ENCODE results near the gene AFF3. TPM values are rescaled to one million over a fixed set of nuclear protein-coding genes. Genes with fewer than 3 reads are reported as not detected.
A peak's percentile ranks its signal among the peaks of the same experiment; 100 is the strongest.

AFF3 gene
- total and polyA plus RNA-seq, 2 of the 8 experiments (the other 6 are each of a cell fraction or from before 2014, with no cell fraction given): 0.27 to 3.0 TPM

GRCh38 chr2:99675130-99675661 is 467.2 kb downstream of the AFF3 start:
- Histone ChIP-seq H2BK5ac (ENCODE audit: low read depth, low read length) (no peak overlapping the region), H3K79me2 (ENCODE audit: control insufficient read depth in 1 of 2, insufficient read depth in 2 of 2, low read length in 2 of 2) (no peaks in the 10 kb centered on the region), H3K4me3 (ENCODE audit: extremely low read depth in 1 of 4, insufficient read depth in 2 of 4, low read depth in 3 of 4, low read length in 4 of 4) (no peak overlapping the region), H2BK20ac (ENCODE audit: low read length) (no peak overlapping the region), H3K14ac (ENCODE audit: insufficient read length) (no peak overlapping the region), H2BK15ac (ENCODE audit: low read length) (no peak overlapping the region), H3K27me3 (replicated peaks in 1 of 4; ENCODE audit: control insufficient read depth in 3 of 4, extremely low read depth in 1 of 4, insufficient read depth in 3 of 4, low read length in 3 of 4) (no peaks in the 10 kb centered on the region; a peak in 1 of 7 replicates), H4K5ac (ENCODE audit: insufficient read length, low read depth, low read length) (no peak overlapping the region), H3K23me2 (ENCODE audit: low read depth, low read length) (no peaks in the 10 kb centered on the region), H2BK12ac (ENCODE audit: low read depth, low read length) (no peak overlapping the region), H3K4me1 (replicated peaks in 1 of 4; ENCODE audit: control insufficient read depth in 3 of 4, insufficient read depth in 4 of 4, low read length in 3 of 4) (no peaks in the 10 kb centered on the region), H3K4ac (replicated peaks; ENCODE audit: insufficient read length, low read depth, low read length) (no peak overlapping the region), H3K79me1 (ENCODE audit: low read depth, low read length) (no peaks in the 10 kb centered on the region), H2AK5ac (ENCODE audit: low read depth, low read length) (no peak overlapping the region), H3K9ac (replicated peaks in 1 of 4; ENCODE audit: extremely low read depth in 1 of 4, low read depth in 3 of 4, low read length in 3 of 4) (no peak overlapping the region), H3K27ac (ENCODE audit: low read depth, low read length) (no peak overlapping the region), H2AFZ (ENCODE audit: low read length) (no peak overlapping the region), H3K56ac (replicated peaks; ENCODE audit: insufficient read length, low read depth, low read length) (no peak overlapping the region), H2BK120ac (replicated peaks; ENCODE audit: low read depth, low read length) (no peak overlapping the region), H3K4me2 (ENCODE audit: insufficient read depth in 1 of 2, low read depth in 2 of 2, low read length in 2 of 2) (no peak overlapping the region), H4K8ac (ENCODE audit: extremely low read depth, insufficient read depth, low read length) (no peak overlapping the region), H3K36me3 (ENCODE audit: control insufficient read depth in 2 of 4, insufficient read depth in 4 of 4, low read length in 3 of 4) (no peaks in the 10 kb centered on the region), H4K20me1 (replicated peaks in 1 of 2; ENCODE audit: control insufficient read depth in 1 of 2, insufficient read depth in 2 of 2, low read length in 2 of 2) (no peaks in the 10 kb centered on the region), H3K23ac (ENCODE audit: insufficient read length) (no peak overlapping the region), H4K91ac (replicated peaks; ENCODE audit: insufficient read length, low read length) (no peak overlapping the region), H3K9me3 (ENCODE audit: insufficient read depth in 2 of 2, low read depth in 1 of 2, low read length in 1 of 2) (no peaks in the 10 kb centered on the region), H3K18ac (ENCODE audit: extremely low read depth, low read length) (no peak overlapping the region)
- POLR2A ChIA-PET (ENCODE audit: partially characterized antibody): no interaction called here
- CTCF ChIA-PET (ENCODE audit: partially characterized antibody): interaction anchor here (1.3 to 1.4 kb wide), 2 partner anchors 73 to 571 kb away, joined by 3 read pairs; no protein-coding TSS in a partner anchor
- WGBS, 2 experiments (ENCODE audit: extremely low coverage in 1 of 2, insufficient coverage in 1 of 2, insufficient read length in 1 of 2, insufficient replicate concordance in 2 of 2, low coverage in 1 of 2, low lambda C conversion rate in 2 of 2, missing lambda C conversion rate in 1 of 2): 93% methylated on average over 12 of the region's 12 CpGs; no CpG with 5 or more reads in 1 of the 2 experiments
- no peak for FAIRE-seq
- peak in 1 of 2 experiments; percentile 17 for DNase-seq (ENCODE audit: low read depth in 1 of 2, low spot score in 2 of 2)
- no peak for TF ChIP-seq BRCA1 (IDR thresholded peaks at IDR 0.05; ENCODE audit: low read depth, low read length)
- no peak for TF ChIP-seq ATF2 (IDR thresholded peaks at IDR 0.05; ENCODE audit: low read length)
- TF ChIP-seq EP300 (IDR thresholded peaks at IDR 0.05; ENCODE audit: borderline replicate concordance in 1 of 2, low read depth in 2 of 2, low read length in 2 of 2): no peak
- TF ChIP-seq POLR2AphosphoS5 (IDR thresholded peaks at IDR 0.05; ENCODE audit: low read depth, low read length): no peak
- TF ChIP-seq KDM4A (IDR thresholded peaks at IDR 0.05; ENCODE audit: low read depth, low read length, severe bottlenecking): no peak
- TF ChIP-seq SP1 (IDR thresholded peaks at IDR 0.05; ENCODE audit: low read depth, low read length): no peak
- TF ChIP-seq HDAC6 (IDR thresholded peaks at IDR 0.05; ENCODE audit: low read depth, low read length): no peak
- no peak for TF ChIP-seq CHD1 (IDR thresholded peaks at IDR 0.05; ENCODE audit: low read depth, low read length)
- TF ChIP-seq CEBPB (IDR thresholded peaks at IDR 0.05; ENCODE audit: low read depth, low read length): no peak
- TF ChIP-seq SP4 (IDR thresholded peaks at IDR 0.05; ENCODE audit: low read length): no peak
- TF ChIP-seq BACH1 (IDR thresholded peaks at IDR 0.05; ENCODE audit: low read length): no peak
